Testis (tissue), 2 donors: ENCODE measurements around the gene PITPNM3.

Experiments used
- POLR2A ChIP-seq: fragments of 450-650 bp; IDR thresholded peaks from one replicate; pipeline ENCODE4 v1.6.1; 2017; ENCODE audit warnings: antibody characterized with exemption, mild to moderate bottlenecking, moderate library complexity
- TF ChIP-seq, protein P1 (sequence below), 3 experiments: fragments of 450-650 bp in 2 of 3; fragments of 200-600 bp in 1 of 3; sonication (generic) in 1 of 3; IDR thresholded peaks; one replicate each; pipeline ENCODE4 v1.5.1; 2016 to 2019; ENCODE audit warnings: antibody characterized with exemption in 3 of 3, mild to moderate bottlenecking in 2 of 3, moderate library complexity in 1 of 3

DNA sequence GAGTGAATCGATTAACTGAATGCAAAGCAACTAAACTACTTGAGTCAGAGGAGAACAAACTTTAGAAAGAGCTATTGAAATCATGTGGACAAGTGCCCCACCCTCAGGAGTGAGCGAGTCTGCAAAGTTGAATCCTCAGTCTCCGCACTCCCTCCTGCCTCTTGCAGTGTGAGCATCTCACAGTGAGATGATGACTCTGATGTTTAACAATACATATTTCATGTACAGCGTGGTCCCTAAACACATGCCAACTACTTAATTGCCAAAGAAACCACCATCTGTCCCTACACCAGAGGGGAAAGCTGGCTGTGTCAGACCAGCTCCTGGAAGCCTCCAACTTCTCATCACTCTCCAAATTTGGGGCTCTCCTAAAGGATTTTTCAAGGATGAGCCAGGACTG lies 80.9 kb downstream of the PITPNM3 start:
- TF ChIP-seq, protein P1, sequence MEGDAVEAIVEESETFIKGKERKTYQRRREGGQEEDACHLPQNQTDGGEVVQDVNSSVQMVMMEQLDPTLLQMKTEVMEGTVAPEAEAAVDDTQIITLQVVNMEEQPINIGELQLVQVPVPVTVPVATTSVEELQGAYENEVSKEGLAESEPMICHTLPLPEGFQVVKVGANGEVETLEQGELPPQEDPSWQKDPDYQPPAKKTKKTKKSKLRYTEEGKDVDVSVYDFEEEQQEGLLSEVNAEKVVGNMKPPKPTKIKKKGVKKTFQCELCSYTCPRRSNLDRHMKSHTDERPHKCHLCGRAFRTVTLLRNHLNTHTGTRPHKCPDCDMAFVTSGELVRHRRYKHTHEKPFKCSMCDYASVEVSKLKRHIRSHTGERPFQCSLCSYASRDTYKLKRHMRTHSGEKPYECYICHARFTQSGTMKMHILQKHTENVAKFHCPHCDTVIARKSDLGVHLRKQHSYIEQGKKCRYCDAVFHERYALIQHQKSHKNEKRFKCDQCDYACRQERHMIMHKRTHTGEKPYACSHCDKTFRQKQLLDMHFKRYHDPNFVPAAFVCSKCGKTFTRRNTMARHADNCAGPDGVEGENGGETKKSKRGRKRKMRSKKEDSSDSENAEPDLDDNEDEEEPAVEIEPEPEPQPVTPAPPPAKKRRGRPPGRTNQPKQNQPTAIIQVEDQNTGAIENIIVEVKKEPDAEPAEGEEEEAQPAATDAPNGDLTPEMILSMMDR (IDR thresholded peaks at IDR 0.05) = no peak
- TF ChIP-seq POLR2A = no peak
